ENCODE measurements around the gene PUM2.

PUM2 gene

DNA sequence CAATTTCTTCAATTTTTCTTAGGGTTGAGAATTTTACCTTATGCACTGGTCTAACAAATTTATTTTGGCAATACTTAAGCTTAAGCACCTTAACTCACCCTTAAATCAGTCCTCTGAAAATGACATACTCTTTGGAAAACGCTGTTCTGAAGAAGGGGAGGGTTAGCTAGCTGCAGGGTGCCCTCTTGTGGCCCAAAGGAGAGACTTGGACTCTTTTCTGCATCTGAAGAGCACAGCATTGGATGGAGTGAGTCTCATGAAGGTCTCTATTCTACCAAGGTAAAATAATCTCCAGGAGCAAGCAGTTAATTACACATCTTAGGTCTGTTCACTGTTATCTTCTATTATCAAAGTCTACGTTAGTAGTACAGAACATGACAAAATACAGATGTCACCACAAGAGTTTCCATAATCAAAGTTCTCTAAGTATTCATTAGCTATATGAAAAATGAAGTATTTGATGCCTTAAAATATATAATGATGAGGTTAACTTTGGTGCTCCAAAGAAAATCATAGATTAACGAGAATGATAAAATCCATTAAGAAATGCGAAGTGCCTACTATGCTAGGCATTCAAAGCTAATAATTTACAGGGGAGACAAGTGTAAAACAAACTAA, 24.4 kb downstream of the PUM2 start:
- TF ChIP-seq, protein P1, sequence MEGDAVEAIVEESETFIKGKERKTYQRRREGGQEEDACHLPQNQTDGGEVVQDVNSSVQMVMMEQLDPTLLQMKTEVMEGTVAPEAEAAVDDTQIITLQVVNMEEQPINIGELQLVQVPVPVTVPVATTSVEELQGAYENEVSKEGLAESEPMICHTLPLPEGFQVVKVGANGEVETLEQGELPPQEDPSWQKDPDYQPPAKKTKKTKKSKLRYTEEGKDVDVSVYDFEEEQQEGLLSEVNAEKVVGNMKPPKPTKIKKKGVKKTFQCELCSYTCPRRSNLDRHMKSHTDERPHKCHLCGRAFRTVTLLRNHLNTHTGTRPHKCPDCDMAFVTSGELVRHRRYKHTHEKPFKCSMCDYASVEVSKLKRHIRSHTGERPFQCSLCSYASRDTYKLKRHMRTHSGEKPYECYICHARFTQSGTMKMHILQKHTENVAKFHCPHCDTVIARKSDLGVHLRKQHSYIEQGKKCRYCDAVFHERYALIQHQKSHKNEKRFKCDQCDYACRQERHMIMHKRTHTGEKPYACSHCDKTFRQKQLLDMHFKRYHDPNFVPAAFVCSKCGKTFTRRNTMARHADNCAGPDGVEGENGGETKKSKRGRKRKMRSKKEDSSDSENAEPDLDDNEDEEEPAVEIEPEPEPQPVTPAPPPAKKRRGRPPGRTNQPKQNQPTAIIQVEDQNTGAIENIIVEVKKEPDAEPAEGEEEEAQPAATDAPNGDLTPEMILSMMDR (IDR thresholded peaks at IDR 0.05; ENCODE audit: insufficient read depth, missing control alignments) = peak; percentile 85
- peak; percentile 89 for FAIRE-seq
- DNase-seq (ENCODE audit: insufficient read length, low spot score) = no peak

DNA sequence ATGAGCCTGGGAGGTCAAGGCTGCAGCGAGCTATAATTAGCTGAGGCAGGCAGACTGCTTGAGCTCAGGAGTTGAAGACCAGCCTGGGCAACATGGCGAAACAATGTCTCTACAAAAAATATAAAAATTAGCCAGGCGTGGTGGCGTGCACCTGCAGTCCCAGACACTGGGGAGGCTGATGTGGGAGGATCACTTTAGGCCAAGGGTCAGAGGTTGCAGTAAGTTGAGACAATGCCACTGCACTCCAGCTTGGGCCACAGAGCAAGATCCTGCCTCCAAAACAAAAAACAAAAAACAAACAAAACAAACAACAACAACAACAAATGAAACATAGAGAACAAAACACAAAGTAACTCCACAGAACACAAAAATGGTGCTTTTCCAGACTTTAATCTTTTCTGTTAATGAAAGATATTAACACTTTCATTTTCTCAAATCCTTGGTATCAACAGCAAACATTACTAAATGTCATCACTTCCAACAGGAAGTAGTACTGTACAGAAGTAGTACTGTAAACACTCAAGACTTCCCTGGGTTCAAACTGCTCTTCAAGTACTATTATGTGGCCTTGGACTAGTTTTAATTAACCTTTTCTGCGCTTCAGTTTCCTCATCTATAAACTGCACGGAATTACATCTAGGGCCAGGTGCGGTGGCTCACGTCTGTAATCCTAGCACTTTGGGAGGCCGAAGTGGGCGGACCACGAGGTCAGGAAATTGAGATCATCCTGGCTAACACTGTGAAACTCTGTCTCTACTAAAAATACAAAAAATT, 27.9 kb downstream of the PUM2 start:
- no peak for FAIRE-seq
- TF ChIP-seq, protein P1 (IDR thresholded peaks at IDR 0.05; ENCODE audit: insufficient read depth, missing control alignments) = no peak
- no peak for DNase-seq (ENCODE audit: insufficient read length, low spot score)

- DNase-seq (ENCODE audit: insufficient read length, low spot score) (no peak), FAIRE-seq (peak; percentile 87)
- TF ChIP-seq, protein P1 (IDR thresholded peaks at IDR 0.05; ENCODE audit: insufficient read depth, missing control alignments) = no peak
Measured at GRCh38 chr2:20317690-20318089, 33.0 kb downstream of the PUM2 start.

DNA sequence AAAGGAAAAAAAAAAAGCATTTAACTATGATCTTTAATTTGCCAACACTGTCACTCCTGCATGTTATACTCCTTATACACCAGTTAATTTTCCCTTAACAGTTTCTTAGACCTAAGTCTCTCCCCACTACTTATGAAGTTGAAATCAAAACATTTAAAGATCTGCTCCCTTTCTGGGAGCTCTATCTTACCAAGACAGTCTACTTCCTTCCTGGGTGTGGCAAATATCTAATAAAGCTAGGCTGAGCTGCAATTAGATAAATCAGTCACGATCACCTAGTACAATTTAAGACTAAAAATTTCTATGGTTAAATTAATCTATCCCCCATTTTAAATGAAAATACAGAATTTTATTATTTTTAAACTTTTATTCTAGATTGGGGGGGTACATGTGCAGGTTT, 33.4 kb downstream of the PUM2 start:
- TF ChIP-seq, protein P1 (IDR thresholded peaks at IDR 0.05; ENCODE audit: insufficient read depth, missing control alignments) = no peak
- DNase-seq (ENCODE audit: insufficient read length, low spot score) (no peak), FAIRE-seq (no peak)

DNA sequence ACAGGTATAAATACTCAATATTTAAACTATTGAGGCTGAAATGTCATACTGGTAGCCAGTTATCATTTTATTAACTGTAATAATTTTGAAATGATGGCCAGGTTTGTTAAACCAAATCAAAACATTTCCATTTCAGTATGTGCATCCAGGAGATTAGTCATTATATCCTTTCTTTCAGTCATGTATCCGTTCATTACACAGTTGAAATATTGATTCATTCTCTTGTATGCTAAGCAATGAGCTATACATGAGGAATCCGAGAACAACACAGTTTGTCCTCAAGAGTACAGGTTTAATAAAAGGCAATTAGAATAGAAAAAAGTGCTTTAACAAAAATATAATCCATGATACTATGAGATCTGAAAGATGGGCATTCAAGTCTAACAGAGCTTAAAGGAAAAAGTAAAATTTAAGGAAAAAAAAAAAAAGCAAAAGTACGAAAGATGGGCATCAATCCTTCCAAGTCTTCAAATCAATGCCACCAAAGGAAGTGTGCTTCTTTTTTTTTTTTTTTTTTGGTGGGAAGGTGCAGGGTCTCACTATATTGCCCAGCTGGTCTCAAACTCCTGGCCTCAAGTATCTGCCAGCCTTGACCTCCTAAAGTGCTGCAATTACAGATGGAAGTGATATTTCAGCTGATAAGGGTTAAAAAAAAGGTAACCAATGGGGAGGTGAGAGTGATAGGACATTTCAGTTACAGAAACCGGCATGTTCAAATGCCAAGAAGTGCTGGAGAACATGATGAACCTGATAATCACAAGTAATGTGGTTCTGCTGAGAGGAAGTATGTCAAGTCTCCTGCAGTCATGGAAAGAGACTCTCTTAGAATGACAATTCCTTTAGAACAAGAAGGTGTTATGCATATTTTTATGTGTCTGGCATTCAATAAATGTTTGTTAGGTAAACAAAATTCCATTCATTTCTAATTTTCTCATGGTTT, 35.8 kb downstream of the PUM2 start:
- FAIRE-seq (no peak), DNase-seq (ENCODE audit: insufficient read length, low spot score) (no peak)
- TF ChIP-seq, protein P1 (IDR thresholded peaks at IDR 0.05; ENCODE audit: insufficient read depth, missing control alignments) = no peak

DNA sequence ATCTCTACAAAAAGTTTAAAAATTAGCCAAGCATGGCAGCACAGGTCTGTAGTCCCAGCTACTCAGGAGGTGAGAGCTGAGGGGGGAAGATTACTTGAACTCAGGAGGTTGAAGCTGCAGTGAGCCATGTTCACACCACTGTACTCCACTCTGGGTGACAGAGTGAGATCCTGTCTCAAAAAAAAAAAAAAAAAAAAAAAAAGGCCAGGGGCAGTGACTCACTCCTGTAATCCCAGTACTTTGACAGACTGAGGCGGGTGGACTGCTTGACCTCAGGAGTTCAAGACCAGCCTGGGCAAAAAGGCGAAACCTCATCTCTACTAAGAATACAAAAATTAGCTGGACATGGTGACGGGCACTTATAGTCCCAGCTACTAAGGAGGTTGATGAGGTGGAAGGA, 37.0 kb downstream of the PUM2 start:
- DNase-seq (ENCODE audit: insufficient read length, low spot score) (no peak), FAIRE-seq (no peak)
- TF ChIP-seq, protein P1 (IDR thresholded peaks at IDR 0.05; ENCODE audit: insufficient read depth, missing control alignments) = no peak
